ENCODE results near the gene LINGO4.
"Not testable (repeated sequence)": the region's sequence is repeated elsewhere in the genome, so short reads cannot be mapped to it uniquely, and the experiment has no call there.

LINGO4 gene

GRCh38 chr1:151799179-151800022 lies 5.8 kb downstream of the LINGO4 start:
- no peak for DNase-seq
- TF ChIP-seq POLR2A (IDR thresholded peaks at IDR 0.05; ENCODE audit: low read length) (no peak), GATA1 (IDR thresholded peaks at IDR 0.05; ENCODE audit: low read depth, low read length) (no peak)

GRCh38 chr1:151798571-151798970 lies 6.6 kb downstream of the LINGO4 start:
- no peak for TF ChIP-seq POLR2A (IDR thresholded peaks at IDR 0.05; ENCODE audit: low read length)
- TF ChIP-seq GATA1 (IDR thresholded peaks at IDR 0.05; ENCODE audit: low read depth, low read length), result no peak
- DNase-seq, result no peak

- peak; percentile 32 to 41 for DNase-seq
- TF ChIP-seq POLR2A (IDR thresholded peaks at IDR 0.05; ENCODE audit: low read length), result no peak
- TF ChIP-seq GATA1 (IDR thresholded peaks at IDR 0.05; ENCODE audit: low read depth, low read length), result no peak
Measured at GRCh38 chr1:151790940-151791651, 14.1 kb downstream of the LINGO4 start.

GRCh38 chr1:151790071-151790939 lies 14.9 kb downstream of the LINGO4 start, which contains the start of gene TDRKH:
Gene TDRKH (minus strand): TSS chr1:151790500. CDS start chr1:151783022, 7,478 bp downstream.
- peak; percentile 99 to 100 for DNase-seq
- no peak for TF ChIP-seq GATA1 (IDR thresholded peaks at IDR 0.05; ENCODE audit: low read depth, low read length)
- peak; percentile 57 for TF ChIP-seq POLR2A (IDR thresholded peaks at IDR 0.05; ENCODE audit: low read length)

GRCh38 chr1:151787689-151788088 lies 17.5 kb downstream of the LINGO4 start:
- TF ChIP-seq GATA1 (IDR thresholded peaks at IDR 0.05; ENCODE audit: low read depth, low read length), result no peak
- no peak for TF ChIP-seq POLR2A (IDR thresholded peaks at IDR 0.05; ENCODE audit: low read length)
- no peak for DNase-seq

GRCh38 chr1:151783796-151784195 lies 21.4 kb downstream of the LINGO4 start:
- TF ChIP-seq GATA1 (IDR thresholded peaks at IDR 0.05; ENCODE audit: low read depth, low read length), result no peak
- no peak for DNase-seq

- DNase-seq, result no peak
- TF ChIP-seq POLR2A (IDR thresholded peaks at IDR 0.05; ENCODE audit: low read length), result no peak
- no peak for TF ChIP-seq GATA1 (IDR thresholded peaks at IDR 0.05; ENCODE audit: low read depth, low read length)
Measured at GRCh38 chr1:151782741-151783140, 22.5 kb downstream of the LINGO4 start.

- DNase-seq, result not testable (repeated sequence)
Measured at GRCh38 chr1:151782026-151782425, 23.2 kb downstream of the LINGO4 start.

GRCh38 chr1:151780736-151781135 lies 24.5 kb downstream of the LINGO4 start:
- not testable (repeated sequence) for DNase-seq

GRCh38 chr1:151779852-151780251 lies 25.4 kb downstream of the LINGO4 start:
- TF ChIP-seq GATA1 (IDR thresholded peaks at IDR 0.05; ENCODE audit: low read depth, low read length) (no peak), POLR2A (IDR thresholded peaks at IDR 0.05; ENCODE audit: low read length) (no peak)
- no peak for DNase-seq

GRCh38 chr1:151777317-151777716 lies 27.9 kb downstream of the LINGO4 start:
- DNase-seq, result no peak
- TF ChIP-seq POLR2A (IDR thresholded peaks at IDR 0.05; ENCODE audit: low read length) (no peak), GATA1 (IDR thresholded peaks at IDR 0.05; ENCODE audit: low read depth, low read length) (no peak)

- TF ChIP-seq POLR2A (IDR thresholded peaks at IDR 0.05; ENCODE audit: low read length) (no peak), GATA1 (IDR thresholded peaks at IDR 0.05; ENCODE audit: low read depth, low read length) (no peak)
- DNase-seq, result no peak
Measured at GRCh38 chr1:151776665-151777062, 28.6 kb downstream of the LINGO4 start.

- DNase-seq, result peak in 1 of 2 experiments; percentile 12
- TF ChIP-seq GATA1 (IDR thresholded peaks at IDR 0.05; ENCODE audit: low read depth, low read length) (no peak), POLR2A (IDR thresholded peaks at IDR 0.05; ENCODE audit: low read length) (no peak)
Measured at GRCh38 chr1:151775894-151776664, 29.1 kb downstream of the LINGO4 start.

Data from erythroblast (primary cell).